ENCODE data around the gene ZFP57. TPM values are rescaled to one million over a fixed set of nuclear protein-coding genes. Genes with fewer than 3 reads are reported as not detected.
"Not testable (repeated sequence)": the region's sequence is repeated elsewhere in the genome, so short reads cannot be mapped to it uniquely, and the experiment has no call there.

Gene ZFP57
- total RNA-seq, 4 donors from 2014 or later: 0.23 to 6.2 (median 1.2) TPM; not detected in 1

DNA sequence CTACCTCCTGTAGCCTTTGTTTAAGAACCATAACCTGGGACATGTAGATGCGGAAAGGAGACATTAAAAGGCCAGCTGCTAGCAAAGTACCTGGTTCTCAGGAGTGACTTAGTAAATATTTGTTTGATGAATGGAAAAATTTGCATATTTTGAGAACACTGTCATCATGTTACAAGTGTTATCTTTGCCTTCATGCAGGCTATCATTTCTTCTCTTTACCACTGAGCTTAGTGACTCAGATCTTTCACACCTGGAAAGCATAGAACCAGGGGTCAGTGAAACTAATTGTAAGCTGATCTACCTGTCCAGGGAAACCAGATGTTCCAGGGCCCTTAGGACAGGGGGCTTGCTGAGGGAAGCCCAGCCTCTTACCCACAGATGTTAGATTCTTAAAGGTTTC lies 5.4 kb downstream of the ZFP57 start:
- 100% methylated on average over 1 of the region's 1 CpG for WGBS
- DNase-seq (ENCODE audit: extremely low spot score): no peak
- H3K27ac ChIP-seq (replicated peaks in 1 of 4): no peak overlapping the region
- peaks cover 0 to 13% (median 0%) of the 10 kb centered on the region in 4 donors for H3K27me3 ChIP-seq
- peaks cover 0 to 11% (median 0%) of the 10 kb centered on the region in 4 donors for H3K4me1 ChIP-seq
- no peaks in the 10 kb centered on the region for H3K9me3 ChIP-seq
- TF ChIP-seq, protein P1, sequence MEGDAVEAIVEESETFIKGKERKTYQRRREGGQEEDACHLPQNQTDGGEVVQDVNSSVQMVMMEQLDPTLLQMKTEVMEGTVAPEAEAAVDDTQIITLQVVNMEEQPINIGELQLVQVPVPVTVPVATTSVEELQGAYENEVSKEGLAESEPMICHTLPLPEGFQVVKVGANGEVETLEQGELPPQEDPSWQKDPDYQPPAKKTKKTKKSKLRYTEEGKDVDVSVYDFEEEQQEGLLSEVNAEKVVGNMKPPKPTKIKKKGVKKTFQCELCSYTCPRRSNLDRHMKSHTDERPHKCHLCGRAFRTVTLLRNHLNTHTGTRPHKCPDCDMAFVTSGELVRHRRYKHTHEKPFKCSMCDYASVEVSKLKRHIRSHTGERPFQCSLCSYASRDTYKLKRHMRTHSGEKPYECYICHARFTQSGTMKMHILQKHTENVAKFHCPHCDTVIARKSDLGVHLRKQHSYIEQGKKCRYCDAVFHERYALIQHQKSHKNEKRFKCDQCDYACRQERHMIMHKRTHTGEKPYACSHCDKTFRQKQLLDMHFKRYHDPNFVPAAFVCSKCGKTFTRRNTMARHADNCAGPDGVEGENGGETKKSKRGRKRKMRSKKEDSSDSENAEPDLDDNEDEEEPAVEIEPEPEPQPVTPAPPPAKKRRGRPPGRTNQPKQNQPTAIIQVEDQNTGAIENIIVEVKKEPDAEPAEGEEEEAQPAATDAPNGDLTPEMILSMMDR (IDR thresholded peaks at IDR 0.05): no peak
- no peak for TF ChIP-seq EP300 (IDR thresholded peaks at IDR 0.05)
- no peak for TF ChIP-seq POLR2A (IDR thresholded peaks at IDR 0.05; ENCODE audit: low read depth)
- TF ChIP-seq POLR2AphosphoS5 (IDR thresholded peaks at IDR 0.05): no peak
- no peaks in the 10 kb centered on the region for H3K36me3 ChIP-seq
- no peak overlapping the region for H3K4me3 ChIP-seq
- intact Hi-C loops (cut with DNase I): no loop called here

DNA sequence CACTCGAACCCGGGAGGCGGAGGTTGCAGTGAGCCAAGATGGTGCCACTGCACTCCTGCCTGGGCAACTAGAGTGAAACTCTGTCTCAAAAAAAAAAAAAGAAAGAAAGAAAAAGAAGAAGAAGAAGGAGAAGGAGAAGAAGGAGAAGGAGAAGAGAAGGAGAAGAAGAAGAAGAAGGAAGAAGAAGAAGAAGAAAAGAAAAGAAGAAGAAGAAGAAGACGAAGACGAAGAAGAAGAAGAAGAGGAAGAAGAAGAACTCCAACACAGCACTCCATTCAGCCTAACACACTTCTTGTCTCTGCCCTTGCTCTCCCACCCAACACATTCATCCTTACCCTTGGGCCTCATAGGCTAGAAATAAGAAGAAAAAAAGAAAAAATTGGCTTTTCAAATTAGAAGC lies 6.9 kb downstream of the ZFP57 start:
- WGBS: 95% methylated on average over 5 of the region's 5 CpGs
- peaks cover 0 to 11% (median 0%) of the 10 kb centered on the region in 4 donors for H3K4me1 ChIP-seq
- no peaks in the 10 kb centered on the region for H3K9me3 ChIP-seq
- no peak overlapping the region for H3K4me3 ChIP-seq
- no peak for DNase-seq (ENCODE audit: extremely low spot score)
- no peaks in the 10 kb centered on the region for H3K36me3 ChIP-seq
- TF ChIP-seq POLR2A (IDR thresholded peaks at IDR 0.05; ENCODE audit: low read depth) (no peak), POLR2AphosphoS5 (IDR thresholded peaks at IDR 0.05) (no peak), EP300 (IDR thresholded peaks at IDR 0.05) (no peak)
- TF ChIP-seq, protein P1 (IDR thresholded peaks at IDR 0.05): no peak
- peaks cover 0 to 15% (median 0%) of the 10 kb centered on the region in 4 donors for H3K27me3 ChIP-seq
- H3K27ac ChIP-seq (replicated peaks in 1 of 4): no peak overlapping the region
- intact Hi-C loops (cut with DNase I): no loop called here

DNA sequence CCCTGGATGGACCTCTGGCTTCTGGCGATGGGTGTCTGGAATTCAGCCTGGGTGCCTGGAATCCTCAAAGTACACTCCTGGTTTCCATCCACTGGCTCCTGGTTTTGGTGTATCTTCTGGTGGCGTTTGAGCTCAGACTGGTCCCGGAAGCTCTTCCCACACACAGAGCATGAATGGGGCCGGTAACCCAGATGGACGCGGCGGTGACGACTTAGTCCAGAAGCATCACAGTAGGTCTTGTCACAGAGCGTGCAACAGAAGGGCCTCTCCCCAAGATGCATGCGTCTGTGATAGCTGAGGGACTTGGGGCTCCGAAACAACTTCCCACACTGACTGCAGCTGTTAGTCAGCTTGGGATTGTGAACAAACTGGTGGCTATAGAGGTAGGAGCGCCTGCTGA lies 7.8 kb downstream of the ZFP57 start:
- H3K4me1 ChIP-seq: peaks cover 0 to 11% (median 0%) of the 10 kb centered on the region in 4 donors
- DNase-seq (ENCODE audit: extremely low spot score): no peak
- intact Hi-C loops (cut with DNase I): no loop called here
- H3K27me3 ChIP-seq: peaks cover 0 to 15% (median 0%) of the 10 kb centered on the region in 4 donors
- H3K27ac ChIP-seq (replicated peaks in 1 of 4): no peak overlapping the region
- no peaks in the 10 kb centered on the region for H3K36me3 ChIP-seq
- no peak for TF ChIP-seq POLR2A (IDR thresholded peaks at IDR 0.05; ENCODE audit: low read depth)
- no peak for TF ChIP-seq EP300 (IDR thresholded peaks at IDR 0.05)
- TF ChIP-seq, protein P1 (IDR thresholded peaks at IDR 0.05): no peak
- no peak for TF ChIP-seq POLR2AphosphoS5 (IDR thresholded peaks at IDR 0.05)
- no peaks in the 10 kb centered on the region for H3K9me3 ChIP-seq
- H3K4me3 ChIP-seq: no peak overlapping the region
- WGBS: 90% methylated on average over 2 of the region's 12 CpGs

DNA sequence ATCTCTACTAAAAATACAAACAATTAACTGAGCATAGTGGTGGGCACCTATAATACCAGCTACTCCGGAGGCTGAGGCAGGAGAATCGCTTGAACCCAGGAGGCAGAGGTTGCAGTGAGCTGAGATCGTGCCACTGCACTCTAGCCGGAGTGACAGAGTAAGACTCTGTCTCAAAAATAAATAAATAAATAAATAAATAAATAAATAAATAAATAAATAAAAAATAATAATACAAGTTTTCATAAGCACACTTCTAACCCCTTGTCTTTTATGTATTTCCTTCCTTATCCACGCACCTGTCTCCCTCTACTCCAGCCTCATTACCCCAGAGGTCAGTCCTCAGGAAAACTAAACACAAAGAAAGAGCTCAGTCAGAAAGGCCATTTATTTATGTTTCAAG lies 8.8 kb downstream of the ZFP57 start:
- peaks cover 0 to 15% (median 0%) of the 10 kb centered on the region in 4 donors for H3K27me3 ChIP-seq
- H3K27ac ChIP-seq (replicated peaks in 1 of 4); H3K36me3 ChIP-seq; H3K4me3 ChIP-seq; DNase-seq (ENCODE audit: extremely low spot score); intact Hi-C loops (cut with DNase I); H3K9me3 ChIP-seq; H3K4me1 ChIP-seq: not testable (repeated sequence)
- 93% methylated on average over 5 of the region's 5 CpGs for WGBS

DNA sequence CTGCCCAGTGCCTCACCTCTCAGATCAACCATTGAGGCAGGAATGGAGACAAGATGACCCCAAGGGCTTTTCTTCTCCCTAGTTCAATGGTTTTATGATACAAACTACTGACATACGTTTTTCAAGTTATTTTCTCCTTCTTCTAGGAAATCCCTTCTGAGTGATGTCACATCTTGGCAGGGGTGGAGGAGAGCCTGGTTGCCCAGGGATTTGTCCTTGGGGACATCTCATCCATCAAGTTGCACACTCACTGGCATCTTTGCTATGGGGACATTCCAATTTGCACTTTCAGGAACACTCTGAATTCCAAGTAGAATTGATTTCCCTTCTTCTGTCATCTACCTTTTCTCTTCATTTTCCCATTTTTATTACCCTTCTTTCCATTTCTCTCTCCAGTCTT lies 9.9 kb downstream of the ZFP57 start:
- Histone ChIP-seq H3K9me3 (no peaks in the 10 kb centered on the region), H3K27ac (replicated peaks in 1 of 4) (no peak overlapping the region), H3K4me1 (no peaks in the 10 kb centered on the region), H3K4me3 (no peak overlapping the region), H3K27me3 (peaks cover 0 to 15% (median 0%) of the 10 kb centered on the region in 4 donors), H3K36me3 (no peaks in the 10 kb centered on the region)
- no peak for DNase-seq (ENCODE audit: extremely low spot score)
- TF ChIP-seq, protein P1 (IDR thresholded peaks at IDR 0.05): no peak
- TF ChIP-seq POLR2A (IDR thresholded peaks at IDR 0.05; ENCODE audit: low read depth): no peak
- TF ChIP-seq POLR2AphosphoS5 (IDR thresholded peaks at IDR 0.05): no peak
- no peak for TF ChIP-seq EP300 (IDR thresholded peaks at IDR 0.05)
- WGBS: 24% methylated on average over 1 of the region's 1 CpG
- intact Hi-C loops (cut with DNase I): no loop called here

Measured in esophagus muscularis mucosa (tissue), 4 donors.